ENCODE data around the gene POLR3B. TPM values are rescaled to one million over a fixed set of nuclear protein-coding genes. Genes with fewer than 3 reads are reported as not detected.

POLR3B gene
- total and polyA plus RNA-seq, 2 of the 13 experiments (the other 11 are each of a cell fraction or from before 2014, with no cell fraction given), result 4.8 to 13.1 TPM

GRCh38 chr12:106369624-106370346, 12.2 kb downstream of the POLR3B start (continued):
- no peak for TF ChIP-seq PRPF4 (IDR thresholded peaks at IDR 0.05; ENCODE audit: low read depth, low read length, poor library complexity, severe bottlenecking)
- no peak for TF ChIP-seq ZNF83 (CRISPR knock-in tag; IDR thresholded peaks at IDR 0.05; ENCODE audit: borderline replicate concordance)

- no peak overlapping the region for H3K4me2 ChIP-seq (ENCODE audit: low read depth, low read length)
- 96% methylated on average over 4 of the region's 4 CpGs for WGBS (ENCODE audit: low lambda C conversion rate)
- in situ Hi-C loops (cut with HindIII; ENCODE audit: extremely low pct_ligation_motif_present, low pct_unique_long_range_greater_than_20kb), result no loop called here
- no peak overlapping the region for H3K4me3 ChIP-seq (replicated peaks in 1 of 3; ENCODE audit: insufficient read depth in 1 of 3, low read depth in 2 of 3, low read length in 3 of 3)
- no peak for FAIRE-seq
- CTCF ChIA-PET (ENCODE audit: low intra/inter-chr PET ratio, low total read pairs), result no interaction called here
- H3K9me3 ChIP-seq (ENCODE audit: low read length), result no peaks in the 10 kb centered on the region
- intact Hi-C loops (cut with micrococcal nuclease; ENCODE audit: unreplicated experiment), result no loop called here
- H3K9ac ChIP-seq (ENCODE audit: insufficient read depth, low read depth, low read length), result no peak overlapping the region
- BruUV-seq (replicated peaks), result no TSS peak
- no peak overlapping the region for H3K27ac ChIP-seq (ENCODE audit: extremely low read length, insufficient read depth, low read length)
- ATAC-seq, result no peak
- DNase-seq (ENCODE audit: low spot score), result no peak
- H3K79me2 ChIP-seq (ENCODE audit: insufficient read depth, low read length), result no peaks in the 10 kb centered on the region
- no peaks in the 10 kb centered on the region for H3K27me3 ChIP-seq (ENCODE audit: control insufficient read depth in 1 of 2, insufficient read depth in 2 of 2, low read length in 2 of 2)
- no peaks in the 10 kb centered on the region for H3K4me1 ChIP-seq (ENCODE audit: insufficient read depth, low read length)
- POLR2A ChIA-PET, result interaction anchor here (1.4 kb wide), 1 partner anchor 21 kb away, joined by 7 read pairs; the partner anchor contains the start of gene POLR3B
- H3K36me3 ChIP-seq (replicated peaks in 1 of 2; ENCODE audit: control insufficient read depth in 1 of 2, insufficient read depth in 2 of 2, low read length in 2 of 2), result peaks cover 5 to 44% of the 10 kb centered on the region in 2 experiments
- no peak overlapping the region for H2AFZ ChIP-seq (ENCODE audit: low read length)
- H4K20me1 ChIP-seq (ENCODE audit: insufficient read depth, low read length), result no peaks in the 10 kb centered on the region
- TF ChIP-seq MZF1 (CRISPR knock-in tag; IDR thresholded peaks at IDR 0.05; ENCODE audit: borderline replicate concordance) (no peak), KAT2B (IDR thresholded peaks at IDR 0.05; ENCODE audit: borderline replicate concordance, low read depth, low read length) (no peak), ZNF335 (CRISPR knock-in tag; IDR thresholded peaks at IDR 0.05) (no peak), TCF7 (IDR thresholded peaks at IDR 0.05; ENCODE audit: low read depth) (no peak), ARID4A (CRISPR knock-in tag; IDR thresholded peaks at IDR 0.05; ENCODE audit: borderline replicate concordance) (no peak), ZNF879 (CRISPR knock-in tag; IDR thresholded peaks at IDR 0.05) (no peak), ZNF772 (CRISPR knock-in tag; IDR thresholded peaks at IDR 0.05) (no peak), FOXO4 (CRISPR knock-in tag; conservative IDR thresholded peaks at IDR 0.05) (no peak), ZNF138 (CRISPR knock-in tag; IDR thresholded peaks at IDR 0.05; ENCODE audit: low read depth) (no peak), FOXK2 (IDR thresholded peaks at IDR 0.05) (no peak)
Observed at GRCh38 chr12:106378788-106379187, 21.2 kb downstream of the POLR3B start.
